ENCODE results near the gene C1orf167.

DNA sequence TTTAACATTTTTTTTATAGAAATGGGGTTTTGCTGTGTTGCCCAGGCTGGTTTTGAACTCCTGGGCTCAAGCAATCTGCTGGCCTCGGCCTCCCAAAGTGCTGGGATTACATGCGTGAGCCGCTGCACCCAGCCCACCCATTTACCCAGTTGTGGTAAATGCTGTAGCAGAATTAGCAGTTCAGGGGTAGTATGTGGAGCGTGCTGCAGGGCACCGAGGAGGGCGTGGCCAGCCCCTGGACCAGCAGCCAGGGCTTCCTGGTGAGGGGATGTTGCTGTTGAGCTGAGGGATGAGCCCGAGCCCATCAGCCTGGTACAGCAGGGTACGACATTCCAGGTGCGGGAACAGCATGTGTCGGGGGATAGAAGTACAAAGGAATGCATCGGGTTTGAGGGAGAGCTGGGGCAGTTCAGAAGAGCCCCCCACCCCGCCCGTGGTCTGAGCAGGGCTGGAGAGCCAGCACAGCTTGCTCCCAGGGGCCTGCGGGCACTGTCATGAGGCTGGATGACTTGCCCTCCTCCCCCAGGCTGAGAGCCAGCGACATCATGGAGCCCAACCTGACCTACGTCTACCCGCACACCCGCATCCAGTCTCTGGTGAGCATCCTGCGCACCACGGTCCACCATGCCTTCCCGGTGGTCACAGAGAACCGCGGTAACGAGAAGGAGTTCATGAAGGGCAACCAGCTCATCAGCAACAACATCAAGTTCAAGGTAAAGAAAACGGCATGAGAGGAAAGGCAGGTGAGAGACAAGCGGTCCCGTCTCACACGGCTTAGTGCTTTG is 73.6 kb downstream of the C1orf167 start:
- TF ChIP-seq, protein P1, sequence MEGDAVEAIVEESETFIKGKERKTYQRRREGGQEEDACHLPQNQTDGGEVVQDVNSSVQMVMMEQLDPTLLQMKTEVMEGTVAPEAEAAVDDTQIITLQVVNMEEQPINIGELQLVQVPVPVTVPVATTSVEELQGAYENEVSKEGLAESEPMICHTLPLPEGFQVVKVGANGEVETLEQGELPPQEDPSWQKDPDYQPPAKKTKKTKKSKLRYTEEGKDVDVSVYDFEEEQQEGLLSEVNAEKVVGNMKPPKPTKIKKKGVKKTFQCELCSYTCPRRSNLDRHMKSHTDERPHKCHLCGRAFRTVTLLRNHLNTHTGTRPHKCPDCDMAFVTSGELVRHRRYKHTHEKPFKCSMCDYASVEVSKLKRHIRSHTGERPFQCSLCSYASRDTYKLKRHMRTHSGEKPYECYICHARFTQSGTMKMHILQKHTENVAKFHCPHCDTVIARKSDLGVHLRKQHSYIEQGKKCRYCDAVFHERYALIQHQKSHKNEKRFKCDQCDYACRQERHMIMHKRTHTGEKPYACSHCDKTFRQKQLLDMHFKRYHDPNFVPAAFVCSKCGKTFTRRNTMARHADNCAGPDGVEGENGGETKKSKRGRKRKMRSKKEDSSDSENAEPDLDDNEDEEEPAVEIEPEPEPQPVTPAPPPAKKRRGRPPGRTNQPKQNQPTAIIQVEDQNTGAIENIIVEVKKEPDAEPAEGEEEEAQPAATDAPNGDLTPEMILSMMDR (IDR thresholded peaks at IDR 0.05), result no peak
- TF ChIP-seq POLR2A (IDR thresholded peaks at IDR 0.05), result no peak

All from testis (tissue), 2 donors.